Endothelial cell of umbilical vein (primary cell): Measurements from ENCODE around the gene LIX1. TPM values are rescaled to one million over a fixed set of nuclear protein-coding genes. Genes with fewer than 3 reads are reported as not detected.

Experiments
- BruUV-seq: library from RNA; stranded (reverse); fragments of 400-500 nt; replicated peaks from 2 replicates; lab custom pipeline; 2021; lab: Mats Ljungman, UMichigan
- CTCF ChIA-PET: fragments of 300-600, 350-600 bp; sonication (Branson Sonifier 250); formaldehyde crosslinking; loops from one replicate; lab custom pipeline; 2021; ENCODE audit warnings: antibody characterized with exemption, inconsistent platforms; lab: Charles Lee
- POLR2A ChIA-PET: fragments of 300-600, 350-600 bp; sonication (Branson Sonifier 250); formaldehyde crosslinking; loops from one replicate; lab custom pipeline; 2021; ENCODE audit warnings: antibody characterized with exemption, inconsistent platforms; lab: Charles Lee
- DNase-seq: peaks from one replicate; pipeline ENCODE4 v3.0.0-alpha.2; 2011; ENCODE audit warnings: low read depth, low spot score
- FAIRE-seq: peaks from 2 replicates; lab custom pipeline; 2011; peaks lifted over from hg19 to GRCh38; lab: Jason Lieb, UNC
- H2AFZ ChIP-seq: 2 replicates; pipeline ENCODE4 v1.6.0; 2012; ENCODE audit warnings: low read depth, low read length, control low read depth, inconsistent platforms
- H3K27ac ChIP-seq: 2 replicates; pipeline ENCODE4 v1.5.1; 2011; ENCODE audit warnings: low read depth, mild to moderate bottlenecking, control low read depth, low read length, moderate library complexity; ENCODE audit not compliant: insufficient read depth
- H3K27me3 ChIP-seq, 2 experiments: 2 replicates each; pipeline versions ENCODE4 v1.6.0 to v1.6.1; 2011; ENCODE audit warnings: low read length in 2 of 2, mixed read lengths in 1 of 2; ENCODE audit not compliant: control insufficient read depth in 2 of 2, insufficient read depth in 2 of 2
- H3K36me3 ChIP-seq, 2 experiments: 2 replicates in 1 of 2; 3 replicates in 1 of 2; pipeline ENCODE4 v1.5.1; 2011; ENCODE audit warnings: low read length in 2 of 2, mild to moderate bottlenecking in 1 of 2, moderate library complexity in 1 of 2; ENCODE audit not compliant: control insufficient read depth in 2 of 2, insufficient read depth in 2 of 2; ENCODE audit errors: extremely low read depth in 1 of 2
- H3K4me1 ChIP-seq: 3 replicates; pipeline ENCODE4 v1.5.1; 2011; ENCODE audit warnings: mild to moderate bottlenecking, low read length; ENCODE audit not compliant: control insufficient read depth, insufficient read depth; ENCODE audit errors: extremely low read depth
- H3K4me2 ChIP-seq: 2 replicates; pipeline ENCODE4 v1.6.1; 2011; ENCODE audit warnings: low read length, control low read depth, mixed read lengths; ENCODE audit not compliant: insufficient read depth
- H3K4me3 ChIP-seq, 3 experiments: fragments of 200-600 bp in 1 of 3; sonication (generic), shearing (Covaris generic) in 1 of 3; replicated peaks in 1 of 3; 2 replicates each; pipeline ENCODE4 v1.5.1; 2011 to 2016; ENCODE audit warnings: control low read depth in 3 of 3, low read length in 3 of 3, mild to moderate bottlenecking in 2 of 3, inconsistent platforms in 1 of 3, low read depth in 1 of 3, moderate library complexity in 1 of 3; ENCODE audit not compliant: insufficient read depth in 1 of 3
- H3K79me2 ChIP-seq: 2 replicates; pipeline ENCODE4 v1.6.0; 2012; ENCODE audit warnings: low read length, inconsistent platforms; ENCODE audit not compliant: control insufficient read depth, insufficient read depth
- H3K9ac ChIP-seq: replicated peaks from 2 replicates; pipeline ENCODE3; 2011; ENCODE audit warnings: low read length, control low read depth; ENCODE audit not compliant: insufficient read depth; ENCODE audit errors: extremely low read depth
- H3K9me1 ChIP-seq: replicated peaks from 3 replicates; pipeline ENCODE4 v1.6.0; 2011; ENCODE audit warnings: mild to moderate bottlenecking, low read length; ENCODE audit not compliant: control insufficient read depth, insufficient read depth; ENCODE audit errors: extremely low read depth
- H3K9me3 ChIP-seq: replicated peaks from 2 replicates; pipeline ENCODE4 v1.5.1; 2012; ENCODE audit warnings: low read length, inconsistent platforms; ENCODE audit not compliant: control insufficient read depth, insufficient read depth
- H4K20me1 ChIP-seq: replicated peaks from 2 replicates; pipeline ENCODE3; 2011; ENCODE audit warnings: mild to moderate bottlenecking, low read length; ENCODE audit not compliant: control insufficient read depth, insufficient read depth; ENCODE audit errors: extremely low read depth
- GATA2 ChIP-seq: IDR thresholded peaks from 2 replicates; pipeline ENCODE4 v1.7.0; 2011; ENCODE audit warnings: low read depth, mild to moderate bottlenecking, moderate library complexity, mixed read lengths, low read length; ENCODE audit not compliant: insufficient read length, insufficient read depth
- dilution Hi-C: fragments of 300-500 bp; cut with MboI; formaldehyde crosslinking; loops from one replicate; pipeline ENCODE4 v1.15.0; 2019; ENCODE audit warnings: low sequenced_read_pairs; ENCODE audit not compliant: extremely low pct_ligation_motif_present
- intact Hi-C: fragments of 100-400 bp; cut with micrococcal nuclease; formaldehyde crosslinking; loops from one replicate; pipeline ENCODE4 v1.10.0; 2022
- polyA plus RNA-seq, 4 experiments: library from polyadenylated mRNA; depleted of rRNA in 3 of 4; stranded (reverse) in 3 of 4; unstranded in 1 of 4; fragments of >200 nt; gene quantifications; 2 replicates each; pipeline versions ENCODE4 v1.2.1 to v1.2.3, GENCODE V29; 2011 to 2012; ENCODE audit warnings: missing spikeins in 1 of 4
- total RNA-seq: library from RNA; stranded (reverse); gene quantifications from 2 replicates; pipeline ENCODE4 v1.2.3, GENCODE V29; 2021
- TF ChIP-seq, protein P1 (sequence below), 2 donors: IDR thresholded peaks; 1 replicate in 1 of 2; 2 replicates in 1 of 2; pipeline ENCODE4 v1.5.1; 2011; ENCODE audit warnings: low read length in 2 of 2, mild to moderate bottlenecking in 2 of 2, moderate library complexity in 2 of 2, control low read depth in 1 of 2, inconsistent platforms in 1 of 2, low read depth in 1 of 2; ENCODE audit not compliant: insufficient read depth in 1 of 2; ENCODE audit errors: extremely low read depth in 1 of 2

LIX1 gene
- total and polyA plus RNA-seq, 2 donors (not counting 3 experiments of a cell fraction or from before 2014, with no cell fraction given): not detected

DNA sequence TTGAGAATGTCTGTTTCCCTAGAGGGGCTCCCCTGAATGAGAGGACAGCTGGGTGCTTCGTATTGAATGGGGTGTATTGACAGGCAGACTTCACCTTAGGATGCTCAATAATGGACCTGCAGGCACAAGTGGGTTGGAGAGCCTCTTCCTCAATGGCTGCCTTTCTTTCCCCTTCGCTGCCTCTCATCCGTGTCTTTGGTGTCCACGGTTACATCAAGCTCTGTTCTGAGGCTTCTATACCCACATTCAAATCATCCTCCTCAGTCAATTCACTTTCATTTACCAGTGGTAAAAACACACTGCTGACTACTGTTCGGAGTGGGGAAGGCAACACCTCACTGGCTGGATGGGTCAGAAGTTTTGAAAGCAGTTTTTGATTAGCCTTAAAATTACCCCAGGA lies 20.6 kb downstream of the LIX1 start:
- no peak overlapping the region for H3K9ac ChIP-seq
- H3K79me2 ChIP-seq: no peaks in the 10 kb centered on the region
- H3K27ac ChIP-seq: no peak overlapping the region
- CTCF ChIA-PET: interaction anchor here (1.0 kb wide), 1 partner anchor 21 kb away, joined by 5 read pairs; the partner anchor contains the start of gene LIX1
- H3K4me1 ChIP-seq: no peaks in the 10 kb centered on the region
- H3K4me2 ChIP-seq: no peak overlapping the region
- TF ChIP-seq GATA2: no peak
- POLR2A ChIA-PET: no interaction called here
- H3K9me1 ChIP-seq: no peaks in the 10 kb centered on the region
- peaks cover 3 to 9% of the 10 kb centered on the region in 2 experiments for H3K27me3 ChIP-seq
- BruUV-seq: no TSS peak
- H3K36me3 ChIP-seq: no peaks in the 10 kb centered on the region
- FAIRE-seq (no peak), DNase-seq (no peak)
- no peaks in the 10 kb centered on the region for H3K9me3 ChIP-seq
- no peak overlapping the region for H3K4me3 ChIP-seq
- dilution Hi-C loops: no loop called here
- H2AFZ ChIP-seq: no peak overlapping the region
- no peaks in the 10 kb centered on the region for H4K20me1 ChIP-seq
- intact Hi-C loops: no loop called here

DNA sequence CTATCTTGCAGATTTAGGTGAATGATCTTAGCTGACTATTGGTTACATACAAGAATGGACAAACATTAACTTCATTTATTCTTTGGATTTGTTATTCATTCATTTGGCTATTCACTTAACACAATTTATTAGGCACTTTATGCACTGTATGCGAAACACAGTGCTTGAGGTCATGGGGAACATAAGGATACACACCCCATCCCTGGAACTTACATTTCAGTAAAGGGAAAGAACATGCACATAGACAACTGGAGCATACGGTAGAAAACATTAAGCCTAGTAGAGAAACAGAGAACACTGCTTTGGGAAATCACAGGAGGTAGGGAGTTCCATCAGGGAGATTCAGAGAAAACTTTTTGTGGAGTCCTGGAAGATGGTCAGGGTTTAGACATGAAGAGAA lies 22.2 kb downstream of the LIX1 start:
- BruUV-seq: no TSS peak
- no peaks in the 10 kb centered on the region for H3K36me3 ChIP-seq
- peaks cover 3 to 9% of the 10 kb centered on the region in 2 experiments for H3K27me3 ChIP-seq
- no peak overlapping the region for H2AFZ ChIP-seq
- DNase-seq: no peak
- intact Hi-C loops (no loop called here), dilution Hi-C loops (no loop called here)
- no peaks in the 10 kb centered on the region for H3K9me3 ChIP-seq
- no peak for FAIRE-seq
- no peaks in the 10 kb centered on the region for H4K20me1 ChIP-seq
- H3K4me3 ChIP-seq: no peak overlapping the region
- CTCF ChIA-PET: no interaction called here
- POLR2A ChIA-PET: no interaction called here
- no peak overlapping the region for H3K4me2 ChIP-seq
- no peak overlapping the region for H3K9ac ChIP-seq
- H3K27ac ChIP-seq: no peak overlapping the region
- no peaks in the 10 kb centered on the region for H3K4me1 ChIP-seq
- TF ChIP-seq, protein P1, sequence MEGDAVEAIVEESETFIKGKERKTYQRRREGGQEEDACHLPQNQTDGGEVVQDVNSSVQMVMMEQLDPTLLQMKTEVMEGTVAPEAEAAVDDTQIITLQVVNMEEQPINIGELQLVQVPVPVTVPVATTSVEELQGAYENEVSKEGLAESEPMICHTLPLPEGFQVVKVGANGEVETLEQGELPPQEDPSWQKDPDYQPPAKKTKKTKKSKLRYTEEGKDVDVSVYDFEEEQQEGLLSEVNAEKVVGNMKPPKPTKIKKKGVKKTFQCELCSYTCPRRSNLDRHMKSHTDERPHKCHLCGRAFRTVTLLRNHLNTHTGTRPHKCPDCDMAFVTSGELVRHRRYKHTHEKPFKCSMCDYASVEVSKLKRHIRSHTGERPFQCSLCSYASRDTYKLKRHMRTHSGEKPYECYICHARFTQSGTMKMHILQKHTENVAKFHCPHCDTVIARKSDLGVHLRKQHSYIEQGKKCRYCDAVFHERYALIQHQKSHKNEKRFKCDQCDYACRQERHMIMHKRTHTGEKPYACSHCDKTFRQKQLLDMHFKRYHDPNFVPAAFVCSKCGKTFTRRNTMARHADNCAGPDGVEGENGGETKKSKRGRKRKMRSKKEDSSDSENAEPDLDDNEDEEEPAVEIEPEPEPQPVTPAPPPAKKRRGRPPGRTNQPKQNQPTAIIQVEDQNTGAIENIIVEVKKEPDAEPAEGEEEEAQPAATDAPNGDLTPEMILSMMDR (IDR thresholded peaks at IDR 0.05; ENCODE audit: extremely low read depth in 1 of 2, insufficient read depth in 1 of 2, low read depth in 1 of 2, low read length in 2 of 2): no peak
- no peaks in the 10 kb centered on the region for H3K9me1 ChIP-seq
- H3K79me2 ChIP-seq: no peaks in the 10 kb centered on the region
